H1 (cell line): ENCODE data around the gene TFAP2E. TPM values are rescaled to one million over a fixed set of nuclear protein-coding genes. Genes with fewer than 3 reads are reported as not detected.

Experiments
- CHD7 ChIP-seq: fragments of 300-600 bp; sonication (generic); IDR thresholded peaks from 2 replicates; pipeline ENCODE4 v1.7.1; 2012; ENCODE audit warnings: low read length, moderate library complexity, mild to moderate bottlenecking, inconsistent platforms; ENCODE audit not compliant: insufficient replicate concordance
- polyA plus RNA-seq, 7 experiments: library from polyadenylated mRNA; depleted of rRNA in 3 of 7; stranded (reverse) in 5 of 7; unstranded in 2 of 7; fragments of >200 nt in 5 of 7; fragments of 200-250 nt in 2 of 7; gene quantifications; 1 replicate in 5 of 7; 2 replicates in 1 of 7; 4 replicates in 1 of 7; pipeline versions ENCODE4 v1.2.1 to v1.2.3, GENCODE V29; 2011 to 2013; ENCODE audit warnings: missing spikeins in 2 of 7, mixed read lengths in 2 of 7
- total RNA-seq: library from RNA; stranded (reverse); fragmentation: NEBNext Ultra II Directional; extraction: Animal tissue kit (Norgen Biotek cat#: 25700); gene quantifications from 2 replicates; pipeline ENCODE4 v1.2.1, GENCODE V29; 2021

Gene TFAP2E
- total and polyA plus RNA-seq, 2 of the 8 experiments (the other 6 are each of a cell fraction or from before 2014, with no cell fraction given): 0.24 to 0.50 TPM

DNA sequence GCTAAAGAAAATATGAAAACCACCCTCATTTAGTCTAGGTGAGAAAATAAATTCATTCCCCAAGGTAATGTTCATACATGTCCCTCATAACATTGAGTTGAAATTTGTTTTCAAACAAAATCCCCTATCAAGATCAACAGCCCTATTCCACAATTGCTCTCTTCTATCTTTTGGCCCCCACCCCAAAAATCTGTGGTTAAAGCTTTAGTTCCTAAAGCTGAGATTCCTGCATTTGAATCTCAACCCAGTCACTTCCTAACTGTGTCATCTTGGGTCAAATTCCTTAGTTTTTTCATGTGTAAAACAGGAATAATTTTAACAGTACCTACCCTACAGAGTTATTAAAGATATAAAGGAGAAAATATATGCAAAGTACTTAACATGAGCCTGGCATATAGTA, 37.9 kb upstream of the TFAP2E start (continued):
- TF ChIP-seq CHD7: no peak
